ENCODE measurements around the gene CEACAM19.
"Not testable (repeated sequence)": the region's sequence is repeated elsewhere in the genome, so short reads cannot be mapped to it uniquely, and the experiment has no call there.

The CEACAM19 gene

GRCh38 chr19:44701228-44701627, 29.9 kb downstream of the CEACAM19 start:
- DNase-seq (ENCODE audit: low read depth): no peak

- no peak for DNase-seq (ENCODE audit: low read depth)
Measured at GRCh38 chr19:44702551-44703176, 31.4 kb downstream of the CEACAM19 start.

GRCh38 chr19:44703336-44704078, 32.2 kb downstream of the CEACAM19 start:
- DNase-seq (ENCODE audit: low read depth): no peak

GRCh38 chr19:44704982-44705381, 33.7 kb downstream of the CEACAM19 start:
- DNase-seq (ENCODE audit: low read depth): no peak

- DNase-seq (ENCODE audit: low read depth): no peak
Measured at GRCh38 chr19:44705502-44706010, 34.3 kb downstream of the CEACAM19 start.

GRCh38 chr19:44706506-44707236, 35.4 kb downstream of the CEACAM19 start:
- DNase-seq (ENCODE audit: low read depth): no peak

GRCh38 chr19:44707794-44708193, 36.5 kb downstream of the CEACAM19 start:
- no peak for DNase-seq (ENCODE audit: low read depth)

- no peak for DNase-seq (ENCODE audit: low read depth)
Measured at GRCh38 chr19:44708940-44709339, 37.7 kb downstream of the CEACAM19 start.

GRCh38 chr19:44709434-44710266, 38.4 kb downstream of the CEACAM19 start:
- not testable (repeated sequence) for DNase-seq (ENCODE audit: low read depth)

GRCh38 chr19:44710483-44710882, 39.2 kb downstream of the CEACAM19 start:
- no peak for DNase-seq (ENCODE audit: low read depth)

GRCh38 chr19:44712864-44713515, 41.7 kb downstream of the CEACAM19 start:
- DNase-seq (ENCODE audit: low read depth): no peak

- no peak for DNase-seq (ENCODE audit: low read depth)
Measured at GRCh38 chr19:44714597-44715169, 43.4 kb downstream of the CEACAM19 start.

GRCh38 chr19:44717603-44718002, 46.3 kb downstream of the CEACAM19 start:
- DNase-seq (ENCODE audit: low read depth): no peak

- DNase-seq (ENCODE audit: low read depth): peak; percentile 14
Measured at GRCh38 chr19:44718441-44719261, 47.4 kb downstream of the CEACAM19 start.

GRCh38 chr19:44719262-44719701, 48.0 kb downstream of the CEACAM19 start:
- no peak for DNase-seq (ENCODE audit: low read depth)

- DNase-seq (ENCODE audit: low read depth): not testable (repeated sequence)
Measured at GRCh38 chr19:44720396-44720795, 49.1 kb downstream of the CEACAM19 start.

GRCh38 chr19:44720945-44721344, 49.7 kb downstream of the CEACAM19 start:
- DNase-seq (ENCODE audit: low read depth): no peak

GRCh38 chr19:44721369-44721768, 50.1 kb downstream of the CEACAM19 start:
- not testable (repeated sequence) for DNase-seq (ENCODE audit: low read depth)

GRCh38 chr19:44722131-44723121, 51.1 kb downstream of the CEACAM19 start:
- DNase-seq (ENCODE audit: low read depth): no peak

All from iris pigment epithelial cell (primary cell).